WTC11 (cell line): ENCODE measurements around the gene ZC3H4. TPM values are rescaled to one million over a fixed set of nuclear protein-coding genes. Genes with fewer than 3 reads are reported as not detected.

Experiments used
- ATAC-seq: fragments of 200-7000 bp; cut with Tn5 transposase; 2 replicates; pipeline ENCODE4 v1.10.0; 2021; ENCODE audit warnings: mild to moderate bottlenecking, moderate library complexity
- CTCF ChIA-PET: fragments of 300-600 bp; sonication (Branson Sonifier 250); formaldehyde crosslinking; loops from one replicate; lab custom pipeline; 2021; ENCODE audit warnings: antibody characterized with exemption; lab: Charles Lee
- POLR2A ChIA-PET: fragments of 350-600 bp; sonication (Branson Sonifier 250); formaldehyde crosslinking; loops from one replicate; lab custom pipeline; 2021; ENCODE audit warnings: antibody characterized with exemption; lab: Charles Lee
- DNase-seq: peaks from one replicate; pipeline ENCODE4 v3.0.0; 2021; ENCODE audit warnings: low spot score
- H3K27ac Mint-ChIP-seq: 2 replicates; pipeline ENCODE4 v1.8.0; 2021; ENCODE audit warnings: mixed read lengths
- H3K27me3 Mint-ChIP-seq: 2 replicates; pipeline ENCODE4 v1.8.0; 2021; ENCODE audit warnings: low read depth, mild to moderate bottlenecking, moderate library complexity, mixed read lengths
- H3K36me3 Mint-ChIP-seq: 2 replicates; pipeline ENCODE4 v1.8.0; 2021; ENCODE audit warnings: mixed read lengths
- H3K4me1 Mint-ChIP-seq: 2 replicates; pipeline ENCODE4 v1.8.0; 2022; ENCODE audit warnings: mixed read lengths
- H3K4me3 Mint-ChIP-seq: 2 replicates; pipeline ENCODE4 v1.8.0; 2021; ENCODE audit warnings: mild to moderate bottlenecking, moderate library complexity, mixed read lengths
- H3K9me3 Mint-ChIP-seq: 2 replicates; pipeline ENCODE4 v1.8.0; 2021; ENCODE audit warnings: mixed read lengths
- AFF4 ChIP-seq: sonication (generic); formaldehyde crosslinking; IDR thresholded peaks from 2 replicates; pipeline ENCODE4 v1.8.1; 2023; ENCODE audit warnings: mild to moderate bottlenecking, missing genetic modification reagents, borderline replicate concordance
- ATF1 ChIP-seq: sonication (generic); formaldehyde crosslinking; IDR thresholded peaks from 2 replicates; pipeline ENCODE4 v1.8.1; 2023; ENCODE audit warnings: mild to moderate bottlenecking, moderate library complexity, missing genetic modification reagents
- ATF3 ChIP-seq: sonication (generic); formaldehyde crosslinking; conservative IDR thresholded peaks from 2 replicates; pipeline ENCODE4 v1.8.1; 2022; ENCODE audit warnings: mild to moderate bottlenecking, missing genetic modification reagents
- ATF6 ChIP-seq: sonication (generic); formaldehyde crosslinking; IDR thresholded peaks from 2 replicates; pipeline ENCODE4 v1.8.1; 2023; ENCODE audit warnings: mild to moderate bottlenecking, missing genetic modification reagents
- CDX4 ChIP-seq: fragments of 250-450 bp; sonication (Bioruptor Pico); IDR thresholded peaks from 2 replicates; pipeline ENCODE4 v1.9.0; 2021; ENCODE audit warnings: moderate library complexity, mild to moderate bottlenecking, inconsistent platforms, borderline replicate concordance
- CREM ChIP-seq: sonication (generic); formaldehyde crosslinking; IDR thresholded peaks from 2 replicates; pipeline ENCODE4 v1.8.1; 2022; ENCODE audit warnings: mild to moderate bottlenecking, missing genetic modification reagents, moderate library complexity
- FOXK1 ChIP-seq: sonication (generic); formaldehyde crosslinking; IDR thresholded peaks from 2 replicates; pipeline ENCODE4 v1.8.0; 2022; ENCODE audit warnings: mild to moderate bottlenecking, moderate library complexity, missing genetic modification reagents
- FOXP4 ChIP-seq: sonication (generic); formaldehyde crosslinking; IDR thresholded peaks from 2 replicates; pipeline ENCODE4 v1.8.0; 2022; ENCODE audit warnings: mild to moderate bottlenecking, missing genetic modification reagents
- GABPB1 ChIP-seq: sonication (generic); formaldehyde crosslinking; IDR thresholded peaks from 2 replicates; pipeline ENCODE4 v1.8.1; 2023; ENCODE audit warnings: mild to moderate bottlenecking, missing genetic modification reagents
- IRF2 ChIP-seq: sonication (generic); formaldehyde crosslinking; IDR thresholded peaks from 2 replicates; pipeline ENCODE4 v1.8.0; 2022; ENCODE audit warnings: low read depth, missing genetic modification reagents, borderline replicate concordance
- KAT7 ChIP-seq: sonication (generic); formaldehyde crosslinking; IDR thresholded peaks from 2 replicates; pipeline ENCODE4 v1.8.1; 2023; ENCODE audit warnings: missing genetic modification reagents, mild to moderate bottlenecking, borderline replicate concordance
- MXD4 ChIP-seq: fragments of 250-450 bp; sonication (Bioruptor Pico); IDR thresholded peaks from 2 replicates; pipeline ENCODE4 v1.8.0; 2021; ENCODE audit warnings: mild to moderate bottlenecking, moderate library complexity, borderline replicate concordance
- NFATC4 ChIP-seq: fragments of 250-450 bp; sonication (Bioruptor Pico); IDR thresholded peaks from 2 replicates; pipeline ENCODE4 v1.9.0; 2021; ENCODE audit warnings: mild to moderate bottlenecking
- TEAD1 ChIP-seq: sonication (generic); formaldehyde crosslinking; IDR thresholded peaks from 2 replicates; pipeline ENCODE4 v1.8.0; 2022; ENCODE audit warnings: mild to moderate bottlenecking, missing genetic modification reagents
- TP53 ChIP-seq: sonication (generic); formaldehyde crosslinking; IDR thresholded peaks from 2 replicates; pipeline ENCODE4 v1.8.1; 2023; ENCODE audit warnings: mild to moderate bottlenecking, missing genetic modification reagents
- ZNF219 ChIP-seq: sonication (generic); formaldehyde crosslinking; IDR thresholded peaks from 2 replicates; pipeline ENCODE4 v1.8.0; 2023; ENCODE audit warnings: missing genetic modification reagents, mild to moderate bottlenecking, borderline replicate concordance
- ZNF232 ChIP-seq: sonication (generic); formaldehyde crosslinking; IDR thresholded peaks from 2 replicates; pipeline ENCODE4 v1.8.0; 2022; ENCODE audit warnings: mild to moderate bottlenecking, missing genetic modification reagents
- ZNF281 ChIP-seq: sonication (generic); formaldehyde crosslinking; IDR thresholded peaks from 2 replicates; pipeline ENCODE4 v1.8.0; 2023; ENCODE audit warnings: mild to moderate bottlenecking, missing genetic modification reagents
- ZNF317 ChIP-seq: sonication (generic); formaldehyde crosslinking; IDR thresholded peaks from 2 replicates; pipeline ENCODE4 v1.8.1; 2023; ENCODE audit warnings: low read depth, mild to moderate bottlenecking, moderate library complexity, missing genetic modification reagents, borderline replicate concordance
- ZNF396 ChIP-seq: fragments of 250-450 bp; sonication (Bioruptor Pico); IDR thresholded peaks from 2 replicates; pipeline ENCODE4 v1.8.0; 2021; ENCODE audit warnings: mild to moderate bottlenecking, moderate library complexity, borderline replicate concordance
- ZSCAN18 ChIP-seq: fragments of 250-450 bp; sonication (Bioruptor Pico); IDR thresholded peaks from 2 replicates; pipeline ENCODE4 v2.1.2; 2022; ENCODE audit warnings: mild to moderate bottlenecking, moderate library complexity
- total RNA-seq: library from RNA; stranded (reverse); gene quantifications from 3 replicates; pipeline ENCODE4 v1.2.3, GENCODE V29; 2021

The ZC3H4 gene
- total RNA-seq, 1 experiment from 2014 or later, result 67.2 TPM

GRCh38 chr19:47022140-47022536 is 91.4 kb downstream of the ZC3H4 start:
- Mint-ChIP-seq H3K27ac (no peak overlapping the region), H3K9me3 (no peaks in the 10 kb centered on the region), H3K4me3 (peak overlapping the region; percentile 38), H3K36me3 (no peaks in the 10 kb centered on the region), H3K4me1 (peaks cover 10% of the 10 kb centered on the region), H3K27me3 (peaks cover 88% of the 10 kb centered on the region)
- TF ChIP-seq ZSCAN18 (CRISPR knock-in tag) (no peak), ZNF317 (CRISPR knock-in tag) (no peak), MXD4 (CRISPR knock-in tag) (no peak), ATF6 (CRISPR knock-in tag) (no peak), ZNF232 (CRISPR knock-in tag) (no peak), ZNF396 (CRISPR knock-in tag) (no peak), ZNF219 (CRISPR knock-in tag) (no peak), GABPB1 (CRISPR knock-in tag) (no peak), TEAD1 (no peak), ATF1 (CRISPR knock-in tag) (no peak), CREM (CRISPR knock-in tag) (no peak), FOXP4 (CRISPR knock-in tag) (no peak), CDX4 (no peak), KAT7 (CRISPR knock-in tag) (no peak), NFATC4 (no peak)
- CTCF ChIA-PET, result interaction anchor here (0.6 to 4.3 kb wide), 3 partner anchors 9 to 255 kb away, joined by 3 to 58 read pairs (median 4); no protein-coding TSS in a partner anchor
- no peak for DNase-seq
- POLR2A ChIA-PET, result interaction anchor here (0.6 kb wide), 1 partner anchor 376 kb away, joined by 5 read pairs; no protein-coding TSS in a partner anchor
- ATAC-seq, result no peak

GRCh38 chr19:47021536-47022139 is 91.9 kb downstream of the ZC3H4 start:
- H3K4me3 Mint-ChIP-seq, result peak overlapping the region; percentile 67
- peaks cover 89% of the 10 kb centered on the region for H3K27me3 Mint-ChIP-seq
- ATAC-seq, result peak; percentile 13
- POLR2A ChIA-PET, result interaction anchor here (0.6 kb wide), 1 partner anchor 376 kb away, joined by 5 read pairs; no protein-coding TSS in a partner anchor
- no peak overlapping the region for H3K27ac Mint-ChIP-seq
- peaks cover 10% of the 10 kb centered on the region for H3K4me1 Mint-ChIP-seq
- H3K36me3 Mint-ChIP-seq, result no peaks in the 10 kb centered on the region
- CTCF ChIA-PET, result interaction anchor here (0.6 to 4.3 kb wide), 4 partner anchors 9 to 158 kb away, joined by 3 to 58 read pairs (median 4); no protein-coding TSS in a partner anchor
- DNase-seq, result peak; percentile 59
- H3K9me3 Mint-ChIP-seq, result no peaks in the 10 kb centered on the region
- no peak for TF ChIP-seq ATF3 (CRISPR knock-in tag)
- TF ChIP-seq FOXK1 (CRISPR knock-in tag), result no peak
- no peak for TF ChIP-seq TP53
- TF ChIP-seq AFF4, result no peak
- no peak for TF ChIP-seq IRF2 (CRISPR knock-in tag)
- TF ChIP-seq ZNF281 (CRISPR knock-in tag), result no peak
